HFF-Myc (cell line): ENCODE data around the gene TRIML1.

ENCODE experiments used
- DNase-seq: peaks from one replicate; pipeline ENCODE4 v3.0.0-alpha.2; 2011; ENCODE audit warnings: low read depth; ENCODE audit errors: extremely low read depth
- H3K4me3 ChIP-seq: replicated peaks from 2 replicates; pipeline ENCODE4 v1.5.1; 2011; ENCODE audit warnings: low read depth, mild to moderate bottlenecking, control low read depth, low read length
- CTCF ChIP-seq: IDR thresholded peaks from 2 replicates; pipeline ENCODE4 v1.5.1; 2012; ENCODE audit warnings: mild to moderate bottlenecking, low read depth, low read length, control low read depth; ENCODE audit errors: missing control alignments

Gene TRIML1

GRCh38 chr4:188130355-188130754 lies 8.9 kb upstream of the TRIML1 start:
- no peak for DNase-seq
- H3K4me3 ChIP-seq: no peak overlapping the region
- TF ChIP-seq CTCF: no peak

GRCh38 chr4:188132232-188132631 lies 7.0 kb upstream of the TRIML1 start:
- no peak overlapping the region for H3K4me3 ChIP-seq
- DNase-seq: no peak
- TF ChIP-seq CTCF: no peak

GRCh38 chr4:188138227-188138626 lies 1.0 kb upstream of the TRIML1 start:
- no peak for DNase-seq
- no peak overlapping the region for H3K4me3 ChIP-seq
- no peak for TF ChIP-seq CTCF

GRCh38 chr4:188139671-188140070 lies 430 bp downstream of the TRIML1 start:
- no peak for DNase-seq
- no peak for TF ChIP-seq CTCF
- H3K4me3 ChIP-seq: no peak overlapping the region

- no peak for TF ChIP-seq CTCF
- no peak overlapping the region for H3K4me3 ChIP-seq
- no peak for DNase-seq
These were observed 4.5 kb downstream of the TRIML1 start for GRCh38 chr4:188143731-188144130.

- DNase-seq: no peak
- H3K4me3 ChIP-seq: no peak overlapping the region
- no peak for TF ChIP-seq CTCF
These were observed 6.4 kb downstream of the TRIML1 start for GRCh38 chr4:188145601-188146000.

GRCh38 chr4:188146618-188147017 lies 7.4 kb downstream of the TRIML1 start:
- no peak overlapping the region for H3K4me3 ChIP-seq
- TF ChIP-seq CTCF: no peak
- no peak for DNase-seq
